HT-29 (cell line): ENCODE results near the gene SYTL1. TPM values are rescaled to one million over a fixed set of nuclear protein-coding genes. Genes with fewer than 3 reads are reported as not detected.

ENCODE experiments used
- DNase-seq: peaks from one replicate; pipeline ENCODE4 v3.0.0-alpha.2; 2015; ENCODE audit warnings: low spot score
- total RNA-seq: library from RNA; depleted of rRNA; stranded (reverse); fragments of >200 nt; shearing (Covaris generic); gene quantifications from 2 replicates; pipeline ENCODE4 v1.2.3, GENCODE V29; 2014; rRNA removed

The SYTL1 gene, protein sequence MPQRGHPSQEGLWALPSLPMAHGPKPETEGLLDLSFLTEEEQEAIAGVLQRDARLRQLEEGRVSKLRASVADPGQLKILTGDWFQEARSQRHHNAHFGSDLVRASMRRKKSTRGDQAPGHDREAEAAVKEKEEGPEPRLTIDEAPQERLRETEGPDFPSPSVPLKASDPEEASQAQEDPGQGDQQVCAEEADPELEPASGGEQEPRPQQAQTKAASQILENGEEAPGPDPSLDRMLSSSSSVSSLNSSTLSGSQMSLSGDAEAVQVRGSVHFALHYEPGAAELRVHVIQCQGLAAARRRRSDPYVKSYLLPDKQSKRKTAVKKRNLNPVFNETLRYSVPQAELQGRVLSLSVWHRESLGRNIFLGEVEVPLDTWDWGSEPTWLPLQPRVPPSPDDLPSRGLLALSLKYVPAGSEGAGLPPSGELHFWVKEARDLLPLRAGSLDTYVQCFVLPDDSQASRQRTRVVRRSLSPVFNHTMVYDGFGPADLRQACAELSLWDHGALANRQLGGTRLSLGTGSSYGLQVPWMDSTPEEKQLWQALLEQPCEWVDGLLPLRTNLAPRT
- 17.1 and 21.9 TPM in 2 replicates for total RNA-seq

DNA sequence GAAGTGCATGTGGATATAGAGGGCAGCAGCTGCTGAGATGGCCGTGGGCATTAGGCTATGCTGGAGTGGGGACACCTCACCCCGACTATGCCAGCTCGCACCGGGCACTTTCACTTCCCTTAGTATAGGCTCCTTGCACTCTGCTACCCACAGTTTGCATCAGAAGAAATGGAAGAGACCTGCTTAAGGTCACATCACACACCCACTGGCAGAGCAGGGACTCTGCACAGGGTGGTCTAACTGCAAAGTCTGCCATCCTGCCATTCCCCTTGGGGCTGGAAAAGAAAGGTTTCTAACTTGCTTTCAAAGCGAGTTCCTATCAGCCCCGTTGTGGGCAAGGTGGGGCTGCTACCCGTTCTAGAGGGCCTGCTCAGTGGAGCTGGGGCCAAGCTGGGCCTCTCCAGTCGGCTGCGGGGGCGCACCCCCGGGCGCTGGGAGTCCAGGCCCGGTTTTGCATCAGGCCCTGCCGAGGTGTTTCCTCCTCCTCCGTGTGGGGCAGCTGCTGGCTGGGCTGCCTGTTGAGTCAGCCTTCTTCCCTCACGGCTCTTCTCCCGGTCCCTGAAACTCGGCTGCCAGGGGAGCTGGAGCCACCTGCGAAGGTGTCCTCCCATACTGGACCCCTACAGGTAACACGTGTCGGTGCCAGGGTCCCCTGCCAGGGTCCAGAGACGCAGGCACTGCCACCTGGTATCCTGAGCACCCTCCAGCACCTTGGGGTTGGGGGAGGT, at the start of gene SYTL1:
Gene SYTL1, plus strand, starts transcription at position 498 of the 728 bp plus-strand sequence. CDS start 3,313 bp downstream, outside the sequence.
- peak; percentile 84 for DNase-seq

DNA sequence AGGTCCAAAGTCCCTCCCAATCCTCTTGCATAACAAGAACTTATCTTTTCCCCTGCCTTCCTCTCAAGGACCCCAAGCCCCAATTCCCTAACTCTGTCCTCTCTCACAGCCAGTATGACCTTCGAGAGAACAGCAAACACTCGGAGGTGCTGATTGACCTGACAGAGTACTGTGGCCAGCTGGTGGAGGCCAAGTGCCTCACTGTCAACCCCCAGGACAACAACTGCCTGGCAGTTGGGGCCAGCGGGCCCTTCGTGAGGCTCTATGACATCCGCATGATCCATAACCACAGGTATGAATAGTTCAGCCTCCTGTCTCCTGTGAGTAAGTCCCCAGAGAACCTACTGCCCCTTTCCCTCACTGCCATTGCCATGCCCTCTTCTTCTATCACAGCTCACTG, 49.7 kb upstream of the SYTL1 start:
- no peak for DNase-seq

GRCh38 chr1:27293915-27294314, 47.9 kb upstream of the SYTL1 start:
- DNase-seq = no peak

DNA sequence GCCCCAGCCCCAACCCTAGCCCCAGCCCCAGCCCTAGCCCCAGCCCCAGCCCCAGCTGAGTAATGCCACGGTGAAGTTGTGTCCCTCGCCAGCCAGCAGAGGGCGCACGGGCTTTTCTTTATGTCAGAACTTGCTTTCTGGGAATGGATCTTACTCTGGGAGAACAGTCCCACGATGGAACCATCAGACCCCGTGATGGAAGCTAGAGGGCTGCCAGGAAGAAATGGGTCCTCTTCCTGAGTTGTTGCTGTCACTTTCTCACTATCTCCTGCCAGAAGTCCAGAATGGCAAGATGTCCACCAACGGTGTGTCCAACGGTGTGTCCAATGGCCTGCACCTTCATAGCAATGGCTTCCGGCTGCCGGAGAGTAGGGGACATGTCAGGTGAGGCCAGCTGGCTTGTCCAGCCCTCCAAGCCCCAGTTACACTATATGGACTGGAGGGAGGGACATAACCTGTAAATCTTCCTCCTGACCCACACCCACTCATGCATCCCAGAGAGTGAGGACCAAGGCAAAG, 45.0 kb upstream of the SYTL1 start:
- peak; percentile 48 for DNase-seq

- DNase-seq = no peak
Observed at GRCh38 chr1:27297903-27298302, 43.9 kb upstream of the SYTL1 start.

GRCh38 chr1:27298632-27299384, 43.0 kb upstream of the SYTL1 start:
- DNase-seq = no peak

DNA sequence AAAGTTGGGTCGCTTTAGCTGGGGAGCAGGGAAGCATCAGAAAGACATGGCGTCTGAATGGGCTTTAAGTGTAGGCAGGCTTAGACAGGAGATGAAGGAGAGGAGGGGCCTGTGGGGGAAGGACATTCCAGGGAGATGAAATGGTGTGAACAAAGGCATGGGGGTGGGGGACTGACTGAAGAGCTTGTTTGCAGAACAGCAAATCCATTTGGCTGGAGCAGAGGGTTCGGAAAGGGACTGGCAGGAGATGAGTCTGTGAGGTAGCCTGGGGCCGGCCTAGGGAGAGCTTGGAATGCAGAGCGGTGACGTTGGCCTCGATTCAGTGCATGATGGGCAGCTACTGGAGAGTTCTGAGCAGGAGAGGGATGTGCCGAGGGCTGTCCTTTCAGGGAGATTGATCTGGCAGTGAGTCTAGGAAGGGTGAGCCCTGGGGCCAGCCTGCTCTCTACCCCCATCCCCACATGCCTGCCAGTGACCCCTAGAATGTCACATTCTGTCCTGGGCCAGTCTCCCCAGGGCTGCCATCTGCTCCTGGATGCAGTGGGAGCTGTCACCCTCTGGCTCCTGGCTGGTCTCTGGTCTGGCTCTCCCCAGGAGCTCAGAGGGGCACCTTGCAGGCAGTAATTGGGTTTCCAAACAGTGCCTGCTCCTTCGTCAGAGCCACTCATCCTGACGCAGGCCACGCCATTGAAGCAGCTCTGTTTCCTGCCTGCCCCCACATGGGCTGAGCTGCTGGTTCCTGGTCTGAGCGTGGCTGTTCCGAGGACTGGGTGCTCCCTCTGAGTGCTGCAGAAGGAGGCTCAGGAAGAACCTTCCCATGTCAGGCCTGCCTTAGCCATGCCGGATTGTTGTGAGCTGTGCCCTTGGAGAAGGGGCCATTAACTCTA, 42.2 kb upstream of the SYTL1 start:
- no peak for DNase-seq

GRCh38 chr1:27300341-27301051, 41.3 kb upstream of the SYTL1 start:
- peak; percentile 94 for DNase-seq

GRCh38 chr1:27301052-27301422, 40.8 kb upstream of the SYTL1 start:
- no peak for DNase-seq

GRCh38 chr1:27301582-27302199, 40.1 kb upstream of the SYTL1 start:
- DNase-seq = no peak

DNA sequence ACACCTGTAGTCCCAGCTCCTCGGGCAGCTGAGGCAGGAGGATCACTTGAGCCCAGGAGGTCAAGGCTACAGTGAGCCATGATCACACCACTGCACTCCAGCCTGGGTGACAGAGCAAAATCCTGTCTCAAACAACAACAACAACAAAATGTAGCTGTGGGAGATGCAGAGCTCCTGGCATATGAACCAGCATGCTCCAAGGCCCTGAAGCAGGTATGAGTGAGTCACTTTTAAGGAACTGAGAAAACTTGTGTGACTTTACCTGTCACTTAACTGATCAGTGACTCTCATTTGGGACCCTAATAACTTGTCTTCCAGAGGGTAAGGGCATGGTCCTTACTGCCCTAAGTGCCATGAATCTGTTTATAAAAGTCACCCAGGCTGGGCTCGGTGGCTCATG, 39.2 kb upstream of the SYTL1 start:
- DNase-seq = no peak

GRCh38 chr1:27303509-27303908, 38.3 kb upstream of the SYTL1 start:
- no peak for DNase-seq

DNA sequence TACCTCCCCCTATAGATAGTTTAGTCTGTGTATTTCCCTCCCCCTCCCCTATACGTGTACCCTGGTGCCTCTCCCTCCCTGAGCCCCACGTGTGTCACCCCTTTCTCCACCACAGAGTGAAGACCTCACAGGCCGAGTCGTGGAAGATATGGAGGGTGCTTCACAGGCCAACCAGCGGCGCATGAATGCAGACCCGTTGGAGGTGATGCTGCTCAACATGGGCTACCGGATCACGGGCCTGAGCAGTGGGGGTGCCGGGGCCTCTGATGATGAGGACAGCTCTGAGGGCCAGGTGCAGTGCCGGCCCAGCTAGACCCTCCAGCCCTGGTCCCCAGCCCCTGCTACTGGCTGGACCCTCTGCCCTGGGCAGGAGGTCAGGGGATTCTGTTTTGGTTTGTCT, 35.8 kb upstream of the SYTL1 start:
- DNase-seq = no peak

- peak; percentile 93 for DNase-seq
Observed at GRCh38 chr1:27306892-27307761, 34.7 kb upstream of the SYTL1 start.

DNA sequence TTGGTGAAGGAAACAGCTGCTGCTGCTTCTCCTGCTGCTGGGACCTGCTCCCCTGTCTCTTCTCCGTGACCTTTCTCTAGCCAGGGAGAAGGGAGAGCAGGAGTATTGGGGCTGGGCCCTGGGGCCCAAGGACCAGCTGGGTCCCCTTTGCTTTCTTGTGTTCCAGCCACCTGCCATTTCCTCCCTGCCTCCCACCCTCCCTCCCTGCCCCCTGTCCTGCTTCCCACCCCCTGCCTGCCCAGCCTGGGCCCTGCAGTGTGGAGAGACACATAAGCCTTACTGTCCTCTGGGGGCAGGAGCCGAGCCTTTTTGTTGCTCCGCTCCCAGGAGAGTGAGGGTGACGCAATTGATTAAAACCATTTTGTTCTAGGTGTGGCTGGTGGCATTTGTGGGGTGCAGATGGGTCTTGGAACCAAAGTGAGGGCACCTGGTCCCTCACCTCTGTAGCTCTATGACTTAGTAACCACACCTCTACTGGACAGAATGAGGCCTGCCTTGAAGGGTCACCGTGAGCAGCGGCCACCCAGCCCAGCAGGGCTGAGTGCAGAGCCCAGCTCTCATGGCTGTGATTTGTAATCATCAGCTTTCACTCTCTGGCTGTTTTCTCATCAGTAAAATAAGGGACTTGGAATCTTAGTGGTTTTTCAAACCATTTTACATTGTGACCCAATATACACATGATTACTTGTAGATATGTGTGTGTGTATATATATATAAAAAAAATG, 33.8 kb upstream of the SYTL1 start:
- no peak for DNase-seq

GRCh38 chr1:27314169-27314568, 27.7 kb upstream of the SYTL1 start:
- DNase-seq = no peak

- no peak for DNase-seq
Observed at GRCh38 chr1:27314737-27315136, 27.1 kb upstream of the SYTL1 start.

- no peak for DNase-seq
Observed at GRCh38 chr1:27316860-27317259, 25.0 kb upstream of the SYTL1 start.
